NCI-H526 treated with DMSO at 0.1 percent for 48 hours (cell line): ENCODE measurements around the gene N4BP2.
A peak's percentile ranks its signal among the peaks of the same experiment; 100 is the strongest.
"Not testable (repeated sequence)": the region's sequence is repeated elsewhere in the genome, so short reads cannot be mapped to it uniquely, and the experiment has no call there.

Source experiments
- DNase-seq: peaks from one replicate; lab custom pipeline; 2025; lab: John Stamatoyannopoulos, UW

The N4BP2 gene

GRCh38 chr4:40056716-40057585 lies at the start of gene N4BP2:
TSS of gene N4BP2 (plus strand) at chr4:40056850. CDS start at chr4:40097341, 40,491 bp downstream.
- peak; percentile 66 for DNase-seq

GRCh38 chr4:40016007-40016406 lies 40.6 kb upstream of the N4BP2 start:
- no peak for DNase-seq

- DNase-seq, result no peak
Measured at GRCh38 chr4:40020221-40020620, 36.4 kb upstream of the N4BP2 start.

GRCh38 chr4:40021116-40021515 lies 35.5 kb upstream of the N4BP2 start:
- DNase-seq, result not testable (repeated sequence)

- not testable (repeated sequence) for DNase-seq
Measured at GRCh38 chr4:40024049-40024448, 32.6 kb upstream of the N4BP2 start.

GRCh38 chr4:40032785-40033184 lies 23.9 kb upstream of the N4BP2 start:
- no peak for DNase-seq

- no peak for DNase-seq
Measured at GRCh38 chr4:40033613-40034012, 23.0 kb upstream of the N4BP2 start.

- no peak for DNase-seq
Measured at GRCh38 chr4:40038977-40039376, 17.7 kb upstream of the N4BP2 start.

- DNase-seq, result no peak
Measured at GRCh38 chr4:40040908-40041307, 15.7 kb upstream of the N4BP2 start.

- no peak for DNase-seq
Measured at GRCh38 chr4:40043786-40044185, 12.9 kb upstream of the N4BP2 start.

GRCh38 chr4:40046311-40046980 lies 10.2 kb upstream of the N4BP2 start:
- no peak for DNase-seq

GRCh38 chr4:40053161-40053560 lies 3.5 kb upstream of the N4BP2 start:
- no peak for DNase-seq

- no peak for DNase-seq
Measured at GRCh38 chr4:40055511-40055862, 1.2 kb upstream of the N4BP2 start.

- no peak for DNase-seq
Measured at GRCh38 chr4:40055863-40056715, 561 bp upstream of the N4BP2 start.

- peak; percentile 59 for DNase-seq
Measured at GRCh38 chr4:40057586-40058091, 989 bp downstream of the N4BP2 start.

GRCh38 chr4:40058121-40058520 lies 1.5 kb downstream of the N4BP2 start:
- no peak for DNase-seq

- no peak for DNase-seq
Measured at GRCh38 chr4:40058854-40059253, 2.2 kb downstream of the N4BP2 start.

- peak; percentile 16 for DNase-seq
Measured at GRCh38 chr4:40059362-40059761, 2.7 kb downstream of the N4BP2 start.

GRCh38 chr4:40065010-40065409 lies 8.4 kb downstream of the N4BP2 start:
- no peak for DNase-seq

- DNase-seq, result no peak
Measured at GRCh38 chr4:40066651-40067050, 10.0 kb downstream of the N4BP2 start.

GRCh38 chr4:40070387-40070786 lies 13.7 kb downstream of the N4BP2 start:
- no peak for DNase-seq

- no peak for DNase-seq
Measured at GRCh38 chr4:40086421-40086820, 29.8 kb downstream of the N4BP2 start.
